A549 (cell line): ENCODE data around the gene MTCL1. TPM values are rescaled to one million over a fixed set of nuclear protein-coding genes. Genes with fewer than 3 reads are reported as not detected.

ENCODE experiments used
- CEBPB ChIP-seq, 2 experiments: fragments of >200 bp in 1 of 2; sonication (Bioruptor Twin) in 1 of 2; formaldehyde crosslinking in 1 of 2; IDR thresholded peaks; 2 replicates each; pipeline ENCODE4 v1.6.1; 2012 to 2016
- CHD2 ChIP-seq: fragments of 150-350 bp; IDR thresholded peaks from 2 replicates; pipeline ENCODE4 v1.6.1; 2014; ENCODE audit warnings: low read length; ENCODE audit not compliant: partially characterized antibody
- EP300 ChIP-seq, 2 experiments: fragments of >200 bp; sonication (Bioruptor Twin); formaldehyde crosslinking; IDR thresholded peaks; 2 replicates in 1 of 2; 3 replicates in 1 of 2; pipeline ENCODE4 v1.6.1; 2016 to 2017
- GATA3 ChIP-seq: IDR thresholded peaks from 2 replicates; pipeline ENCODE4 v1.6.1; 2012; ENCODE audit warnings: borderline replicate concordance
- HEYL ChIP-seq: fragments of 250-450 bp; sonication (Bioruptor Pico); IDR thresholded peaks from 2 replicates; pipeline ENCODE4 v1.8.0; 2021; ENCODE audit warnings: mild to moderate bottlenecking, moderate library complexity
- HOXB13 ChIP-seq: fragments of 250-450 bp; sonication (Bioruptor Pico); IDR thresholded peaks from 2 replicates; pipeline ENCODE4 v1.5.0; 2020; ENCODE audit warnings: low read depth, mild to moderate bottlenecking, moderate library complexity
- JUN ChIP-seq, 2 experiments: fragments of >200 bp; sonication (Bioruptor Twin); formaldehyde crosslinking; IDR thresholded peaks; 2 replicates in 1 of 2; 3 replicates in 1 of 2; pipeline ENCODE4 v1.6.1; 2016 to 2017
- JUNB ChIP-seq: fragments of >200 bp; sonication (Bioruptor Twin); formaldehyde crosslinking; IDR thresholded peaks from 2 replicates; pipeline ENCODE4 v1.6.1; 2016
- KDM1A ChIP-seq: fragments of 200-600 bp; sonication (generic); IDR thresholded peaks from 2 replicates; pipeline ENCODE4 v1.6.1; 2016; ENCODE audit warnings: low read depth, mild to moderate bottlenecking
- KDM5A ChIP-seq: fragments of 200-600 bp; sonication (generic); IDR thresholded peaks from 2 replicates; pipeline ENCODE4 v1.6.1; 2016; ENCODE audit warnings: antibody characterized with exemption, mild to moderate bottlenecking
- MAFK ChIP-seq: fragments of 450-650 bp; IDR thresholded peaks from 2 replicates; pipeline ENCODE4 v1.6.1; 2014; ENCODE audit not compliant: partially characterized antibody
- NFE2L2 ChIP-seq: fragments of 150-350 bp; conservative IDR thresholded peaks from 2 replicates; pipeline ENCODE4 v1.6.1; 2014; ENCODE audit warnings: low read length
- NR3C1 ChIP-seq: fragments of >200 bp; sonication (Bioruptor Twin); formaldehyde crosslinking; IDR thresholded peaks from 3 replicates; pipeline ENCODE4 v1.6.1; 2017
- RAD21 ChIP-seq, 2 experiments: fragments of >200 bp in 1 of 2; sonication (Bioruptor Twin) in 1 of 2; formaldehyde crosslinking in 1 of 2; IDR thresholded peaks in 1 of 2; conservative IDR thresholded peaks in 1 of 2; 2 replicates in 1 of 2; 3 replicates in 1 of 2; pipeline ENCODE4 v1.6.1; 2012 to 2018; ENCODE audit warnings: inconsistent platforms in 1 of 2
- RARB ChIP-seq: fragments of 250-450 bp; sonication (Bioruptor Pico); IDR thresholded peaks from 2 replicates; pipeline ENCODE4 v1.8.0; 2021; ENCODE audit warnings: mild to moderate bottlenecking, moderate library complexity
- RFX5 ChIP-seq: fragments of 450-650 bp; IDR thresholded peaks from 2 replicates; pipeline ENCODE4 v1.7.1; 2014; ENCODE audit warnings: antibody characterized with exemption, mild to moderate bottlenecking, moderate library complexity
- SREBF2 ChIP-seq: fragments of 450-650 bp; IDR thresholded peaks from 2 replicates; pipeline ENCODE4 v1.6.1; 2014; ENCODE audit warnings: mild to moderate bottlenecking, moderate library complexity
- TFCP2L1 ChIP-seq: fragments of 250-450 bp; sonication (Bioruptor Pico); IDR thresholded peaks from 2 replicates; pipeline ENCODE4 v1.5.0; 2021; ENCODE audit warnings: mild to moderate bottlenecking
- ZC3H11A ChIP-seq: fragments of 450-650 bp; IDR thresholded peaks from 2 replicates; pipeline ENCODE4 v1.6.1; 2014; ENCODE audit warnings: antibody characterized with exemption, mild to moderate bottlenecking
- ZSCAN20 ChIP-seq: fragments of 250-450 bp; sonication (Bioruptor Pico); IDR thresholded peaks from 2 replicates; pipeline ENCODE4 v1.8.0; 2022; ENCODE audit warnings: mild to moderate bottlenecking, moderate library complexity
- polyA plus RNA-seq, 4 experiments: library from polyadenylated mRNA; depleted of rRNA in 3 of 4; stranded (reverse); fragments of >200 nt; fragmentation: RNase III in 1 of 4; extraction: RNeasy Plus Mini Kit Qiagen cat#74134 plus additional on column Dnase treatment in 1 of 4; gene quantifications; 2 replicates in 3 of 4; 3 replicates in 1 of 4; pipeline ENCODE4 v1.2.3, GENCODE V29; 2011 to 2017
- TF ChIP-seq, protein P1 (sequence below): fragments of 250-450 bp; sonication (Bioruptor Pico); IDR thresholded peaks from 2 replicates; pipeline ENCODE4 v1.5.0; 2021; ENCODE audit warnings: mild to moderate bottlenecking, moderate library complexity, borderline replicate concordance
- TF ChIP-seq, protein P2 (sequence below): IDR thresholded peaks from 2 replicates; pipeline ENCODE4 v1.6.1; 2012; ENCODE audit warnings: low read depth, borderline replicate concordance
- TF ChIP-seq, protein P3 (sequence below): fragments of 450-650 bp; IDR thresholded peaks from 2 replicates; pipeline ENCODE4 v1.6.1; 2014; ENCODE audit warnings: antibody characterized with exemption
- TF ChIP-seq, protein P4 (sequence below): fragments of 150-350 bp; IDR thresholded peaks from 2 replicates; pipeline ENCODE4 v1.6.1; 2014; ENCODE audit warnings: low read depth, mild to moderate bottlenecking, low read length
- TF ChIP-seq, protein P5 (sequence below): fragments of >200 bp; sonication (Bioruptor Twin); formaldehyde crosslinking; IDR thresholded peaks from 3 replicates; pipeline ENCODE4 v1.6.1; 2016
- TF ChIP-seq, protein P6 (sequence below): fragments of >200 bp; sonication (Bioruptor Twin); formaldehyde crosslinking; IDR thresholded peaks from 2 replicates; pipeline ENCODE4 v1.6.1; 2016

MTCL1 gene
- polyA plus RNA-seq, 2 of the 4 experiments (the other 2 are of a cell fraction): 44.4 to 49.6 TPM

DNA sequence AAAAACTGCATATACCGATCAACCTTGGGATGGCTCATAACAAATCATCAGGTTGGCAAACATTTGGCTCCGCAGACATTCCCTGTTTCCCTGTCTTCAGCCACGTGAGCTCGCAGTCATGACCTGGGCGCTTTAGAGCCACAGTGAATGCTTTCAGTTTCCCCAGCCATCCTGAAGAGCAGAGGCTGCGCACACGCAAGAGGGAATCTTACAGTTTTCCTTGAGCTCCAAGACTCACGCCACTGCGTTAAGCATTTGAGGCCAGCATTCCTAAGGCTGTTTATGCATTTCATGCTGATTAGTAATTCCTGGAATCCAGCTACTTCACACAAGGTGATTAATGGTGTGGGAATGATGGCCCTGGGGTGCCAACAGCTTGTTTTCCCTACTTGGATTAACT is 95.1 kb downstream of the MTCL1 start (continued):
- TF ChIP-seq RARB (CRISPR knock-in tag): no peak
- no peak for TF ChIP-seq NR3C1
- no peak; a peak in 1 of 4 replicates for TF ChIP-seq CEBPB (IDR thresholded peaks at IDR 0.05)
- TF ChIP-seq, protein P1, sequence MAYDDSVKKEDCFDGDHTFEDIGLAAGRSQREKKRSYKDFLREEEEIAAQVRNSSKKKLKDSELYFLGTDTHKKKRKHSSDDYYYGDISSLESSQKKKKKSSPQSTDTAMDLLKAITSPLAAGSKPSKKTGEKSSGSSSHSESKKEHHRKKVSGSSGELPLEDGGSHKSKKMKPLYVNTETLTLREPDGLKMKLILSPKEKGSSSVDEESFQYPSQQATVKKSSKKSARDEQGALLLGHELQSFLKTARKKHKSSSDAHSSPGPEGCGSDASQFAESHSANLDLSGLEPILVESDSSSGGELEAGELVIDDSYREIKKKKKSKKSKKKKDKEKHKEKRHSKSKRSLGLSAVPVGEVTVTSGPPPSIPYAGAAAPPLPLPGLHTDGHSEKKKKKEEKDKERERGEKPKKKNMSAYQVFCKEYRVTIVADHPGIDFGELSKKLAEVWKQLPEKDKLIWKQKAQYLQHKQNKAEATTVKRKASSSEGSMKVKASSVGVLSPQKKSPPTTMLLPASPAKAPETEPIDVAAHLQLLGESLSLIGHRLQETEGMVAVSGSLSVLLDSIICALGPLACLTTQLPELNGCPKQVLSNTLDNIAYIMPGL: no peak
- TF ChIP-seq HOXB13 (CRISPR knock-in tag): 0 out of 2 replicates have a peak, but pooled peaks have one; percentile 21
- TF ChIP-seq SREBF2: no peak
- TF ChIP-seq KDM5A: no peak
- no peak for TF ChIP-seq NFE2L2
- TF ChIP-seq ZSCAN20: no peak
- TF ChIP-seq ZC3H11A: no peak
- peak; percentile 91 for TF ChIP-seq GATA3
- TF ChIP-seq RAD21 (conservative IDR thresholded peaks at IDR 0.05 in 1 of 2, IDR thresholded peaks at IDR 0.05 in 1 of 2): peak in 1 of 2 experiments; percentile 35; a peak in 2 of 5 replicates
- TF ChIP-seq CHD2: no peak
- TF ChIP-seq EP300 (IDR thresholded peaks at IDR 0.05): peak; percentile 59 to 80; a peak in 3 of 5 replicates
- TF ChIP-seq, protein P2, sequence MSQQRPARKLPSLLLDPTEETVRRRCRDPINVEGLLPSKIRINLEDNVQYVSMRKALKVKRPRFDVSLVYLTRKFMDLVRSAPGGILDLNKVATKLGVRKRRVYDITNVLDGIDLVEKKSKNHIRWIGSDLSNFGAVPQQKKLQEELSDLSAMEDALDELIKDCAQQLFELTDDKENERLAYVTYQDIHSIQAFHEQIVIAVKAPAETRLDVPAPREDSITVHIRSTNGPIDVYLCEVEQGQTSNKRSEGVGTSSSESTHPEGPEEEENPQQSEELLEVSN: no peak; the same call in 1 of the 2 replicates
- TF ChIP-seq TFCP2L1: no peak
- no peak for TF ChIP-seq KDM1A
- TF ChIP-seq, protein P3, sequence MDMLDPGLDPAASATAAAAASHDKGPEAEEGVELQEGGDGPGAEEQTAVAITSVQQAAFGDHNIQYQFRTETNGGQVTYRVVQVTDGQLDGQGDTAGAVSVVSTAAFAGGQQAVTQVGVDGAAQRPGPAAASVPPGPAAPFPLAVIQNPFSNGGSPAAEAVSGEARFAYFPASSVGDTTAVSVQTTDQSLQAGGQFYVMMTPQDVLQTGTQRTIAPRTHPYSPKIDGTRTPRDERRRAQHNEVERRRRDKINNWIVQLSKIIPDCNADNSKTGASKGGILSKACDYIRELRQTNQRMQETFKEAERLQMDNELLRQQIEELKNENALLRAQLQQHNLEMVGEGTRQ: peak; percentile 42; the same call in 1 of the 2 replicates
- TF ChIP-seq, protein P4, sequence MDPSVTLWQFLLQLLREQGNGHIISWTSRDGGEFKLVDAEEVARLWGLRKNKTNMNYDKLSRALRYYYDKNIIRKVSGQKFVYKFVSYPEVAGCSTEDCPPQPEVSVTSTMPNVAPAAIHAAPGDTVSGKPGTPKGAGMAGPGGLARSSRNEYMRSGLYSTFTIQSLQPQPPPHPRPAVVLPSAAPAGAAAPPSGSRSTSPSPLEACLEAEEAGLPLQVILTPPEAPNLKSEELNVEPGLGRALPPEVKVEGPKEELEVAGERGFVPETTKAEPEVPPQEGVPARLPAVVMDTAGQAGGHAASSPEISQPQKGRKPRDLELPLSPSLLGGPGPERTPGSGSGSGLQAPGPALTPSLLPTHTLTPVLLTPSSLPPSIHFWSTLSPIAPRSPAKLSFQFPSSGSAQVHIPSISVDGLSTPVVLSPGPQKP: no peak
- TF ChIP-seq JUNB: peak; percentile 77
- no peak for TF ChIP-seq HEYL (CRISPR knock-in tag)
- peak; percentile 23 for TF ChIP-seq MAFK
- TF ChIP-seq RFX5: no peak
- peak in 1 of 2 experiments; percentile 55; a peak in 2 of 5 replicates for TF ChIP-seq JUN (IDR thresholded peaks at IDR 0.05)
- TF ChIP-seq, protein P5, sequence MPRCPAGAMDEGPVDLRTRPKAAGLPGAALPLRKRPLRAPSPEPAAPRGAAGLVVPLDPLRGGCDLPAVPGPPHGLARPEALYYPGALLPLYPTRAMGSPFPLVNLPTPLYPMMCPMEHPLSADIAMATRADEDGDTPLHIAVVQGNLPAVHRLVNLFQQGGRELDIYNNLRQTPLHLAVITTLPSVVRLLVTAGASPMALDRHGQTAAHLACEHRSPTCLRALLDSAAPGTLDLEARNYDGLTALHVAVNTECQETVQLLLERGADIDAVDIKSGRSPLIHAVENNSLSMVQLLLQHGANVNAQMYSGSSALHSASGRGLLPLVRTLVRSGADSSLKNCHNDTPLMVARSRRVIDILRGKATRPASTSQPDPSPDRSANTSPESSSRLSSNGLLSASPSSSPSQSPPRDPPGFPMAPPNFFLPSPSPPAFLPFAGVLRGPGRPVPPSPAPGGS: 0 out of 3 replicates have a peak, but pooled peaks have one; percentile 20
- TF ChIP-seq, protein P6, sequence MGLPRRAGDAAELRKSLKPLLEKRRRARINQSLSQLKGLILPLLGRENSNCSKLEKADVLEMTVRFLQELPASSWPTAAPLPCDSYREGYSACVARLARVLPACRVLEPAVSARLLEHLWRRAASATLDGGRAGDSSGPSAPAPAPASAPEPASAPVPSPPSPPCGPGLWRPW: no peak
